SK-N-SH (cell line): ENCODE data around the gene EDN1. TPM values are rescaled to one million over a fixed set of nuclear protein-coding genes. Genes with fewer than 3 reads are reported as not detected.

Experiments used
- CTCF ChIA-PET: fragments of 300-600, 350-600 bp; formaldehyde crosslinking; extraction: SDS; loops from one replicate; lab custom pipeline; 2021; lab: Yijun Ruan, JAX
- POLR2A ChIA-PET: fragments of 350-600 bp; sonication (Branson Sonifier 250); formaldehyde crosslinking; extraction: SDS; loops from one replicate; lab custom pipeline; 2020; ENCODE audit warnings: antibody characterized with exemption, inconsistent platforms; lab: Yijun Ruan, JAX
- DNase-seq: peaks from one replicate; pipeline ENCODE4 v3.0.0; 2012
- H2AFZ ChIP-seq: fragments of 200-600 bp; sonication (generic); 2 replicates; pipeline ENCODE4 v1.8.1; 2016; ENCODE audit warnings: antibody characterized with exemption, mild to moderate bottlenecking, low read depth
- H3F3A ChIP-seq: fragments of 200-600 bp; sonication (generic); replicated peaks from 2 replicates; pipeline ENCODE3; 2016; ENCODE audit warnings: antibody characterized with exemption, mild to moderate bottlenecking; ENCODE audit not compliant: insufficient read depth
- H3K27ac ChIP-seq, 2 experiments: fragments of 200-500 bp in 1 of 2; fragments of 200-600 bp in 1 of 2; sonication (Bioruptor generic) in 1 of 2; sonication (generic), shearing (Covaris generic) in 1 of 2; 2 replicates each; pipeline versions ENCODE4 v1.5.1 to v1.6.1; 2014 to 2016; ENCODE audit warnings: low read depth in 2 of 2, inconsistent platforms in 1 of 2, low read length in 1 of 2, mild to moderate bottlenecking in 1 of 2, mixed read lengths in 1 of 2
- H3K27me3 ChIP-seq: fragments of 200-600 bp; sonication (generic), shearing (Covaris generic); 2 replicates; pipeline ENCODE4 v1.6.1; 2016; ENCODE audit warnings: mixed run types; ENCODE audit not compliant: insufficient read depth
- H3K36me3 ChIP-seq, 2 experiments: fragments of 200-500 bp in 1 of 2; fragments of 200-600 bp in 1 of 2; sonication (Bioruptor generic) in 1 of 2; sonication (generic) in 1 of 2; replicated peaks in 1 of 2; 2 replicates each; pipeline versions ENCODE3 to v1.5.1; 2014 to 2016; ENCODE audit warnings: low read length in 1 of 2, mild to moderate bottlenecking in 1 of 2; ENCODE audit not compliant: insufficient read depth in 2 of 2, control insufficient read depth in 1 of 2
- H3K4me1 ChIP-seq, 2 experiments: fragments of 200-500 bp in 1 of 2; fragments of 200-600 bp in 1 of 2; sonication (Bioruptor generic) in 1 of 2; sonication (generic), shearing (Covaris generic) in 1 of 2; 2 replicates each; pipeline versions ENCODE4 v1.5.1 to v1.6.1; 2014 to 2016; ENCODE audit warnings: low read depth in 1 of 2, low read length in 1 of 2, mixed run types in 1 of 2; ENCODE audit not compliant: insufficient read depth in 2 of 2, control insufficient read depth in 1 of 2
- H3K4me2 ChIP-seq: fragments of 200-600 bp; sonication (generic), shearing (Covaris generic); 2 replicates; pipeline ENCODE4 v1.6.1; 2017; ENCODE audit warnings: mixed run types
- H3K4me3 ChIP-seq, 2 experiments: fragments of 200-500 bp in 1 of 2; fragments of 200-600 bp in 1 of 2; sonication (Bioruptor generic) in 1 of 2; sonication (generic), shearing (Covaris generic) in 1 of 2; 2 replicates each; pipeline versions ENCODE4 v1.5.1 to v1.8.1; 2014 to 2016; ENCODE audit warnings: low read depth in 2 of 2, inconsistent platforms in 1 of 2, low read length in 1 of 2, mild to moderate bottlenecking in 1 of 2, mixed read lengths in 1 of 2, moderate library complexity in 1 of 2
- H3K79me2 ChIP-seq: fragments of 200-600 bp; sonication (generic); 2 replicates; pipeline ENCODE4 v1.8.1; 2017; ENCODE audit warnings: mild to moderate bottlenecking; ENCODE audit not compliant: insufficient read depth
- H3K9ac ChIP-seq: fragments of 200-600 bp; sonication (generic); 2 replicates; pipeline ENCODE4 v1.6.1; 2017; ENCODE audit warnings: mixed run types
- H3K9me2 ChIP-seq: fragments of 200-600 bp; sonication (generic); 2 replicates; pipeline ENCODE4 v1.6.1; 2017; ENCODE audit warnings: mixed run types
- H3K9me3 ChIP-seq: fragments of 200-600 bp; sonication (generic); 2 replicates; pipeline ENCODE4 v1.6.1; 2017; ENCODE audit warnings: mixed run types, mild to moderate bottlenecking, moderate library complexity
- H4K20me1 ChIP-seq: fragments of 200-600 bp; sonication (generic); 2 replicates; pipeline ENCODE4 v1.6.1; 2017; ENCODE audit warnings: mild to moderate bottlenecking, mixed run types; ENCODE audit not compliant: insufficient read depth
- CHD2 ChIP-seq: fragments of 150-350 bp; IDR thresholded peaks from 2 replicates; pipeline ENCODE4 v1.6.1; 2018; ENCODE audit warnings: low read length; ENCODE audit not compliant: partially characterized antibody
- ELF1 ChIP-seq: IDR thresholded peaks from 2 replicates; pipeline ENCODE4 v1.4.0; 2012
- EP300 ChIP-seq, 2 experiments: IDR thresholded peaks; 2 replicates each; pipeline versions ENCODE4 v1.4.0 to v1.6.1; 2012; ENCODE audit warnings: borderline replicate concordance in 1 of 2, low read depth in 1 of 2, low read length in 1 of 2
- EZH2phosphoT487 ChIP-seq: fragments of 200-600 bp; sonication (generic); IDR thresholded peaks from 2 replicates; pipeline ENCODE4 v1.6.1; 2017; ENCODE audit warnings: low read depth, mixed run types, mild to moderate bottlenecking, antibody characterized with exemption, moderate library complexity, borderline replicate concordance
- FOSL2 ChIP-seq: IDR thresholded peaks from 2 replicates; pipeline ENCODE4 v1.4.0; 2012; ENCODE audit warnings: low read depth, mild to moderate bottlenecking, moderate library complexity, borderline replicate concordance
- GABPA ChIP-seq: IDR thresholded peaks from 2 replicates; pipeline ENCODE4 v1.4.0; 2012; ENCODE audit warnings: low read depth, mild to moderate bottlenecking
- GATA2 ChIP-seq: sonication (generic); formaldehyde crosslinking; IDR thresholded peaks from 2 replicates; pipeline ENCODE4 v1.5.0; 2020; ENCODE audit warnings: mild to moderate bottlenecking, missing genetic modification reagents
- JUND ChIP-seq: IDR thresholded peaks from 2 replicates; pipeline ENCODE4 v1.4.0; 2012
- MAX ChIP-seq: IDR thresholded peaks from 2 replicates; pipeline ENCODE4 v1.4.0; 2012; ENCODE audit warnings: low read depth
- MEF2A ChIP-seq: IDR thresholded peaks from 2 replicates; pipeline ENCODE4 v1.4.0; 2012; ENCODE audit warnings: low read depth, borderline replicate concordance
- NFIC ChIP-seq: IDR thresholded peaks from 2 replicates; pipeline ENCODE4 v1.4.0; 2012; ENCODE audit warnings: borderline replicate concordance
- NRF1 ChIP-seq: IDR thresholded peaks from 2 replicates; pipeline ENCODE4 v1.6.1; 2012; ENCODE audit warnings: low read depth, mild to moderate bottlenecking, low read length
- POLR2AphosphoS5 ChIP-seq: IDR thresholded peaks from 2 replicates; pipeline ENCODE4 v1.6.1; 2012; ENCODE audit warnings: low read depth, low read length
- RXRA ChIP-seq: IDR thresholded peaks from 2 replicates; pipeline ENCODE4 v1.4.0; 2012; ENCODE audit warnings: low read depth, mild to moderate bottlenecking, borderline replicate concordance
- SIN3A ChIP-seq: IDR thresholded peaks from 2 replicates; pipeline ENCODE4 v1.6.1; 2012; ENCODE audit warnings: low read depth, mild to moderate bottlenecking, low read length, moderate library complexity, borderline replicate concordance
- SMC3 ChIP-seq: IDR thresholded peaks from 2 replicates; pipeline ENCODE4 v1.6.1; 2012; ENCODE audit warnings: low read depth, low read length, improper control_type of control experiment
- TAF1 ChIP-seq: IDR thresholded peaks from 2 replicates; pipeline ENCODE4 v1.6.1; 2012; ENCODE audit warnings: low read depth, mild to moderate bottlenecking, low read length, moderate library complexity, borderline replicate concordance
- TCF12 ChIP-seq: IDR thresholded peaks from 2 replicates; pipeline ENCODE4 v1.4.0; 2012
- TEAD4 ChIP-seq: IDR thresholded peaks from 2 replicates; pipeline ENCODE4 v1.4.0; 2012; ENCODE audit warnings: mild to moderate bottlenecking, borderline replicate concordance; ENCODE audit not compliant: insufficient read depth
- USF1 ChIP-seq: IDR thresholded peaks from 2 replicates; pipeline ENCODE4 v1.4.0; 2012; ENCODE audit warnings: low read depth, borderline replicate concordance
- USF2 ChIP-seq: fragments of 150-350 bp; IDR thresholded peaks from 2 replicates; pipeline ENCODE4 v1.6.1; 2017; ENCODE audit warnings: antibody characterized with exemption, low read length, low read depth, borderline replicate concordance
- YY1 ChIP-seq: IDR thresholded peaks from 2 replicates; pipeline ENCODE4 v1.4.0; 2012; ENCODE audit warnings: low read depth, mild to moderate bottlenecking
- WGBS: methylation state at CpG from one replicate; pipeline ENCODE4 v1.1.6; 2017; ENCODE audit warnings: low lambda C conversion rate; 5-methylcytosine and 5-hydroxymethylcytosine counted together
- polyA plus RNA-seq, 3 experiments: library from polyadenylated mRNA; depleted of rRNA; stranded (reverse); fragments of >200 nt; gene quantifications; 2 replicates each; pipeline ENCODE4 v1.2.3, GENCODE V29; 2012

The EDN1 gene
- polyA plus RNA-seq, 1 of the 3 experiments (the other 2 are of a cell fraction), result 1.3 TPM

- H3K79me2 ChIP-seq, result no peaks in the 10 kb centered on the region
- ChIA-PET CTCF (no interaction called here), POLR2A (no interaction called here)
- no peak overlapping the region for H3K9ac ChIP-seq
- no peak overlapping the region for H3K27ac ChIP-seq
- H3F3A ChIP-seq, result no peaks in the 10 kb centered on the region
- WGBS, result 58% methylated on average over 8 of the region's 8 CpGs
- H3K4me3 ChIP-seq, result no peak overlapping the region
- no peaks in the 10 kb centered on the region for H3K36me3 ChIP-seq
- no peak for DNase-seq
- no peak overlapping the region for H2AFZ ChIP-seq
- H3K9me2 ChIP-seq, result no peaks in the 10 kb centered on the region
- no peaks in the 10 kb centered on the region for H3K9me3 ChIP-seq
- TF ChIP-seq RXRA (no peak), USF2 (no peak), TAF1 (no peak), NRF1 (no peak), EZH2phosphoT487 (no peak), NFIC (no peak), GABPA (no peak), MEF2A (no peak), SMC3 (no peak), CHD2 (no peak), EP300 (IDR thresholded peaks at IDR 0.05; ENCODE audit: borderline replicate concordance in 1 of 2, low read depth in 1 of 2, low read length in 1 of 2) (no peak), SIN3A (no peak), YY1 (no peak)
- H3K4me1 ChIP-seq, result no peaks in the 10 kb centered on the region
- no peaks in the 10 kb centered on the region for H3K27me3 ChIP-seq
- no peak overlapping the region for H3K4me2 ChIP-seq
- no peaks in the 10 kb centered on the region for H4K20me1 ChIP-seq
Observed at GRCh38 chr6:12343440-12344162, 53.4 kb downstream of the EDN1 start.

- Histone ChIP-seq H2AFZ (no peak overlapping the region), H3K9me2 (no peaks in the 10 kb centered on the region)
- POLR2A ChIA-PET, result no interaction called here
Observed at GRCh38 chr6:12344296-12344695, 54.1 kb downstream of the EDN1 start.

More at GRCh38 chr6:12344296-12344695, 54.1 kb downstream of the EDN1 start:
- Histone ChIP-seq H3K4me1 (no peaks in the 10 kb centered on the region), H3K9ac (no peak overlapping the region), H3K4me2 (no peak overlapping the region), H3K36me3 (no peaks in the 10 kb centered on the region), H3K79me2 (no peaks in the 10 kb centered on the region), H3K27me3 (no peaks in the 10 kb centered on the region), H3K27ac (no peak overlapping the region), H4K20me1 (no peaks in the 10 kb centered on the region), H3F3A (no peaks in the 10 kb centered on the region), H3K4me3 (no peak overlapping the region), H3K9me3 (no peaks in the 10 kb centered on the region)
- CTCF ChIA-PET, result interaction anchor here (1.2 kb wide), 1 partner anchor 55 kb away, joined by 3 read pairs; no protein-coding TSS in a partner anchor
- DNase-seq, result no peak
- 80% methylated on average over 5 of the region's 5 CpGs for whole genome bisulfite sequencing
- no peak for TF ChIP-seq USF1
- TF ChIP-seq POLR2AphosphoS5, result no peak
- no peak for TF ChIP-seq JUND
- no peak for TF ChIP-seq FOSL2
- TF ChIP-seq TEAD4, result no peak
- TF ChIP-seq TCF12, result no peak
- no peak for TF ChIP-seq TAF1
- TF ChIP-seq MAX, result no peak
- TF ChIP-seq ELF1, result no peak
- TF ChIP-seq USF2, result no peak
- TF ChIP-seq GATA2, result no peak
- no peak for TF ChIP-seq CHD2
